Endothelial cell of umbilical vein (primary cell): ENCODE measurements around the gene LHX2.

Experiments
- CTCF ChIP-seq, 2 donors: IDR thresholded peaks; 1 replicate in 1 of 2; 2 replicates in 1 of 2; pipeline ENCODE4 v1.5.1; 2011; ENCODE audit warnings: low read length in 2 of 2, mild to moderate bottlenecking in 2 of 2, moderate library complexity in 2 of 2, control low read depth in 1 of 2, inconsistent platforms in 1 of 2, low read depth in 1 of 2; ENCODE audit not compliant: insufficient read depth in 1 of 2; ENCODE audit errors: extremely low read depth in 1 of 2
- EZH2 ChIP-seq: IDR thresholded peaks from 2 replicates; pipeline ENCODE4 v1.6.1; 2012; ENCODE audit warnings: borderline replicate concordance, low read depth, mild to moderate bottlenecking, moderate library complexity, low read length, inconsistent platforms; ENCODE audit not compliant: severe bottlenecking
- JUN ChIP-seq: IDR thresholded peaks from 2 replicates; pipeline ENCODE4 v1.6.1; 2011; ENCODE audit warnings: borderline replicate concordance, low read depth; ENCODE audit not compliant: insufficient read length, insufficient read depth
- MYC ChIP-seq: IDR thresholded peaks from one replicate; pipeline ENCODE4 v1.6.1; 2011; ENCODE audit warnings: mild to moderate bottlenecking, low read depth, low read length
- POLR2A ChIP-seq: IDR thresholded peaks from 2 replicates; pipeline ENCODE4 v1.6.1; 2012; ENCODE audit warnings: low read depth, mild to moderate bottlenecking, control low read depth, low read length

- no peak for TF ChIP-seq CTCF (IDR thresholded peaks at IDR 0.05; ENCODE audit: extremely low read depth in 1 of 2, insufficient read depth in 1 of 2, low read depth in 1 of 2, low read length in 2 of 2)
- no peak for TF ChIP-seq EZH2
- no peak for TF ChIP-seq POLR2A
- no peak for TF ChIP-seq JUN
- no peak for TF ChIP-seq MYC
Measured at GRCh38 chr9:124021385-124021769, 9.8 kb downstream of the LHX2 start.
